K562 treated with DMSO at 1 percent for 24 hours (cell line): ENCODE results near the gene SLAMF9. TPM values are rescaled to one million over a fixed set of nuclear protein-coding genes. Genes with fewer than 3 reads are reported as not detected.

Source experiments
- total RNA-seq: library from RNA; unstranded; fragments of 300-600 nt; gene quantifications from 2 replicates; pipeline ENCODE4 v1.2.3, GENCODE V29; 2022; ENCODE audit warnings: low read depth; ENCODE audit not compliant: insufficient read depth

Gene SLAMF9
- total RNA-seq = not detected in 2 replicates

GRCh38 chr1:159953536-159954515, at the start of gene SLAMF9:
Gene SLAMF9, minus strand, starts transcription at chr1:159954237. Its CDS starts 100 bp downstream, at chr1:159954137.

GRCh38 chr1:159945483-159946241, 8.4 kb downstream of the SLAMF9 start, which contains the start of gene IGSF9:
Gene IGSF9, minus strand, starts transcription at chr1:159945613. Its CDS starts 2,159 bp downstream, at chr1:159943454.

GRCh38 chr1:159924791-159925718, 29.0 kb downstream of the SLAMF9 start, which contains the start of gene TAGLN2:
Gene TAGLN2, minus strand, starts transcription at chr1:159925507. Its CDS starts 4,998 bp downstream, at chr1:159920509.

Other genes starting within 250 kb of the SLAMF9 start
- gene CRP, start 239.6 kb downstream of the SLAMF9 start, total RNA-seq = not detected in 2 replicates
- 77.0 and 77.5 TPM in 2 replicates for gene DUSP23, start 173.3 kb downstream of the SLAMF9 start, total RNA-seq
- gene FCRL6, start 151.9 kb downstream of the SLAMF9 start, total RNA-seq = not detected in 2 replicates
- gene SLAMF8, start 127.4 kb downstream of the SLAMF9 start, total RNA-seq = not detected in 2 replicates
- gene VSIG8, start 91.6 kb downstream of the SLAMF9 start, total RNA-seq = not detected in 2 replicates
- gene CFAP45, start 54.1 kb downstream of the SLAMF9 start, total RNA-seq = 0.63 and 0.83 TPM in 2 replicates
- gene TAGLN2, start 28.7 kb downstream of the SLAMF9 start, total RNA-seq = 386 and 426 TPM in 2 replicates
- 0.12 and 0.39 TPM in 2 replicates for gene IGSF9, start 8.6 kb downstream of the SLAMF9 start, total RNA-seq
- 2.7 and 3.4 TPM in 2 replicates for gene PIGM, start 77.8 kb upstream of the SLAMF9 start, total RNA-seq
- gene KCNJ10, start 115.9 kb upstream of the SLAMF9 start, total RNA-seq = not detected in 2 replicates
- not detected in 2 replicates for gene KCNJ9, start 127.3 kb upstream of the SLAMF9 start, total RNA-seq
- 25.7 and 28.0 TPM in 2 replicates for gene IGSF8, start 144.4 kb upstream of the SLAMF9 start, total RNA-seq
- gene ATP1A2, start 161.5 kb upstream of the SLAMF9 start, total RNA-seq = not detected in 2 replicates
- gene ATP1A4, start 197.4 kb upstream of the SLAMF9 start, total RNA-seq = not detected in 2 replicates
- 0.24 and 0.46 TPM in 2 replicates for gene CASQ1, start 236.3 kb upstream of the SLAMF9 start, total RNA-seq